Smooth muscle cell of the umbilical artery (primary cell): ENCODE data around the gene HTRA2. TPM values are rescaled to one million over a fixed set of nuclear protein-coding genes. Genes with fewer than 3 reads are reported as not detected.

Source experiments
- total RNA-seq: library from RNA; depleted of rRNA; stranded (reverse); fragments of >200 nt; gene quantifications from 2 replicates; pipeline ENCODE4 v1.2.3, GENCODE V29; 2014

The HTRA2 gene
- 29.3 and 36.5 TPM in 2 replicates for total RNA-seq

DNA sequence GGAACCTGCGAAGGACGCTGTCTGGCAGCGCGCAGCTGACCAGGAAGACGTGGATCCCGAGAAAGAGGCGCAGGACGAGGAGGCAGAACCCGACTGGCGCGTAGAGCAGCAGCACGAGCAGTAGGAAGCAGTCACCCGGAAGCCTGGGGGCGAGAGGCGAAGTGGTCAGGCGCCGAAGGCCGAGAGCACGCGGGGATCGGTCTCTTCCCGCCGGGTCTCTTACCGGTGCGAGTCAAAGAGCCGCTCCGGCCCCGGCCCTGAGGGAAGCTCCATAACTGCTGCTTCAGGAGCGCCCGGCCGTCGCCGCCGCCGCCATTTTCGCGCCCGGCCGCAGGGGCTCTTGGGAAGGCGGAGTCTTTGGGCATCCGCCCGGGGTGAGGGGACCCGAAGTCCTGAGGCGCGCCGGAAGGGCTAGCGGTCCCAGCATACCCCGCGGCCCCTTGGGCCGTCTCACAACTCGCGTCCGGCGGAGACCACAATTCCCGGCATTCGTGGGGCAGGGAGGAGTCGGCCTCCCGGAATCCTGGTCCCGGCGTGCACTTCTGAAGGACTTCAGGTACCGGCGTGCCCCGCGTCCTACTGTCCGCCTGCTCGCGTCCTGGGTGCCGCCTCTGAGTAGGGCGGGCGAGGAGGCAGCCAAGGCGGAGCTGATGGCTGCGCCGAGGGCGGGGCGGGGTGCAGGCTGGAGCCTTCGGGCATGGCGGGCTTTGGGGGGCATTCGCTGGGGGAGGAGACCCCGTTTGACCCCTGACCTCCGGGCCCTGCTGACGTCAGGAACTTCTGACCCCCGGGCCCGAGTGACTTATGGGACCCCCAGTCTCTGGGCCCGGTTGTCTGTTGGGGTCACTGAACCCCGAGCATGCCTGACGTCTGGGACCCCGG lies at the start of gene HTRA2, which contains the start of gene AUP1:
TSS of gene HTRA2 (plus strand) at position 577 of the 882 bp plus-strand sequence. CDS start at position 651, 74 bp downstream.
TSS of gene AUP1 (minus strand) at position 350 of the 882 bp plus-strand sequence. CDS start at position 273, 77 bp downstream.

GRCh38 chr2:74482801-74483674 lies 46.7 kb upstream of the HTRA2 start, which contains the start of the genes CCDC142 and TTC31:
TSS of gene CCDC142 (minus strand) at chr2:74482998. CDS start at chr2:74482837, 161 bp downstream.
TSS of gene TTC31 (plus strand) at chr2:74483081. CDS start at chr2:74483096, 15 bp downstream.

GRCh38 chr2:74499267-74499939 lies 30.3 kb upstream of the HTRA2 start, which contains the start of gene LBX2:
TSS of gene LBX2 (minus strand) at chr2:74499603. CDS start at chr2:74499537, 66 bp downstream.

GRCh38 chr2:74507145-74507925 lies 22.4 kb upstream of the HTRA2 start, which contains the start of gene PCGF1:
TSS of gene PCGF1 (minus strand) at chr2:74507695. CDS start at chr2:74507668, 27 bp downstream.

GRCh38 chr2:74514368-74515270 lies 15.1 kb upstream of the HTRA2 start, which contains the start of gene TLX2:
TSS of gene TLX2 (plus strand) at chr2:74514450. CDS start at chr2:74514807, 357 bp downstream.

DNA sequence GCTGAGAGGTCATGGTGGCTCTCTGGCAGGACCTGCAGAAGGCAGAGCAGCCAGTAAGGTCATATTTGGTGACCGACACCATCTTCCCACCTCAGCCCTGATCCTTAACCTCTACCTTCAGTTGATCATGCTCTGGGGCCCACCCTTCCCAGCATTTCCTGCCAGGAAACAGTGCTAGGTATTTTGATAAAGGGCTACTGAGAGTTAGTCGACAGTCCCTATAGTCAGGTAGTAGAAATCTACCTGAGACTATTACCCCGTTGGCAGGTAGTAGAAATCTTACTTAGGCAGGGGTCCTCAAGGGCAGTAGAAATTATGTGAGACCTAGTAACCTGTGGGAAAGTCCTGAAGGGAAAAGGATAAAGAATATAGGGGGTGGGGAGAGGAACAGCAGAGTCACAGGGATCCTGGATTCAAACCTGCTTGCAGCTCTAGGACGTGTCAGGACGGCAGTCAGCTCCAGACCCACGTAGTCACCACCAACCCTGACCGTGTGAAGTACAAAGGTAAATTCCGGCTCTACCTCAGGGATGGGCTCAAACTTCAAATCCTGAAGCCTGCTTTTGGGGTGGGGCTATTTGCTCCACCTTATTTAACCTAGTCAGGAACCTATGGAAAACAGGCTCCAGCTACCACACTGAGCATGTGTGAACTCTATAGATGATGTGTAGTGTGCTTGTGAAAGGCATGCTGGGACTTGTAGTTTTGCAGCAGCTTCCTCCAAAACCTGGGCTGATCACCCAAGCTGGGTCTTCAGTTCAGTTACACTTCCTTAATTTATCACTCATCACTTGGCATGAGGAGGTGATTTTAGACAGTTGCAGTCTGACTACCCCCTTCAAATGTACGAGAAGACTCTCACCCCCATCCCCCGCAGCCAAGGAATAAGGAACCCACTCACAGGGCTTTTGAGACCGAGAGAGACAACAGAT lies 3.8 kb upstream of the HTRA2 start, which contains the start of gene DQX1:
TSS of gene DQX1 (minus strand) at position 515 of the 932 bp plus-strand sequence. CDS start at position 13, 502 bp downstream.

DNA sequence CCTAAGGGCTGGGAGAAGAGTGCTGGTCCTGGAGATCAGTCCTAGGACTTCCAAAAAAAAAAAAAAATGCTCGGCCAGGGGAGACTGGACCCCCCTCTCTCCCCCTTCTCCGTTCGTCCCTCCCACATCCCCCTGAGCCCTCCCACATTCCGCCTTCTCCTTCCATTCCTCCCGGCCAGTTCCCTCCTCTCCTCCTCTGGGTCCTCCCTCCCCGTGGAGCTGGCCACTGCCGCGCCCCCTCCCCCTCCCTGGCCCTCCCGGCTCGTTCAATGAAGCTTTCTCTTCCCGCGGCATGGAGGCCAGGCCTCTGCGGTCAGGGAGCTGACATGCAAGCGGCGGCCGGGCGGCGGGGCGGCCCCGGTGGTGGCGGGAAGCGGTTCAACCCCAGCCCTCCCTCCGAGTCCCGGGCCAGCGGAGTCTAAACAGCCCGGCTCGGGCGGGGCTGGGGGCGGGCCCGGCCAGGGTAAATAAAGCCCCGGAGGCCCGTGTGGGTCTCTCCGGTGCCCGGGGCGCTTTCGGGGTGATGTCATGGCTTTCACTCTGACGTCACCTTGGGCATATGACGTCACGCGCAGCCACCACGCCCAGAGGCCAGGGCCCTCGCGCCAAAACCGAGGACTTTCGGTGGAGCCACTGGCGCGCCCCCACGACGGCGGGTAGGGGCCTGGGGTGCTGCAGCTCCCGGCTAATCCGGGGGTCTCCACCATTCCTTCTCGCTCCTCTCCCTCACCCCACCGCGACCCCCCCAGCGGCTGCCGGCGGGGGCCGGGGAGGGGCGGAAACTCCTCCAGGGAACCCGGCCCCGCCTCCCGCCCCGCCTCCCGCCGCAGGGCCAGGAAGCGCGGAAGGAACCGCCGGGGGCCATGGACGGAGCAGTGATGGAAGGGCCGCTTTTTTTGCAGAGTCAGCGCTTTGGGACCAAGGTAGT lies 24.4 kb downstream of the HTRA2 start, which contains the start of the genes DOK1 and LOXL3:
TSS of gene DOK1 (plus strand) at position 829 of the 928 bp plus-strand sequence. CDS start at position 864, 35 bp downstream.
TSS of gene LOXL3 (minus strand) at position 51 of the 928 bp plus-strand sequence. CDS start 1,308 bp downstream, outside the sequence.

Other genes starting within 250 kb of the HTRA2 start
- gene SLC4A5, start 186.5 kb upstream of the HTRA2 start, total RNA-seq = 0.83 TPM in 1 of 2 replicates, not detected in the other
- gene DCTN1, start 149.6 kb upstream of the HTRA2 start, total RNA-seq = 153 and 193 TPM in 2 replicates
- gene C2orf81, start 108.3 kb upstream of the HTRA2 start, total RNA-seq = 0.30 and 0.78 TPM in 2 replicates
- 31.8 and 48.3 TPM in 2 replicates for gene WDR54, start 108.2 kb upstream of the HTRA2 start, total RNA-seq
- 14.6 and 17.6 TPM in 2 replicates for gene RTKN, start 88.0 kb upstream of the HTRA2 start, total RNA-seq
- 10.4 and 20.2 TPM in 2 replicates for gene INO80B, start 74.8 kb upstream of the HTRA2 start, total RNA-seq
- gene WBP1, start 71.5 kb upstream of the HTRA2 start, total RNA-seq = 34.3 and 62.7 TPM in 2 replicates
- 96.2 and 110 TPM in 2 replicates for gene MOGS, start 64.6 kb upstream of the HTRA2 start, total RNA-seq
- gene MRPL53, start 57.3 kb upstream of the HTRA2 start, total RNA-seq = 16.4 and 25.2 TPM in 2 replicates
- gene CCDC142, start 46.9 kb upstream of the HTRA2 start, total RNA-seq = 23.2 and 25.2 TPM in 2 replicates
- 12.8 and 13.9 TPM in 2 replicates for gene TTC31, start 46.9 kb upstream of the HTRA2 start, total RNA-seq
- gene LBX2, start 30.3 kb upstream of the HTRA2 start, total RNA-seq = 1.3 and 1.8 TPM in 2 replicates
- 18.2 and 28.2 TPM in 2 replicates for gene PCGF1, start 22.2 kb upstream of the HTRA2 start, total RNA-seq
- not detected in 2 replicates for gene TLX2, start 15.5 kb upstream of the HTRA2 start, total RNA-seq
- gene DQX1, start 3.7 kb upstream of the HTRA2 start, total RNA-seq = 0.32 TPM in 1 of 2 replicates, not detected in the other
- gene AUP1, start 227 bp upstream of the HTRA2 start, total RNA-seq = 53.9 and 72.8 TPM in 2 replicates
- gene LOXL3, start 24.0 kb downstream of the HTRA2 start, total RNA-seq = 87.4 and 203 TPM in 2 replicates
- 28.6 and 32.1 TPM in 2 replicates for gene DOK1, start 24.8 kb downstream of the HTRA2 start, total RNA-seq
- gene M1AP, start 118.4 kb downstream of the HTRA2 start, total RNA-seq = under 0.01 and 0.05 TPM in 2 replicates
- 6.8 and 13.7 TPM in 2 replicates for gene SEMA4F, start 124.3 kb downstream of the HTRA2 start, total RNA-seq